K562 (cell line): ENCODE measurements around the gene RNF187. TPM values are rescaled to one million over a fixed set of nuclear protein-coding genes. Genes with fewer than 3 reads are reported as not detected.

Source experiments
- AFF1 ChIP-seq, 2 experiments: fragments of 450-650 bp; IDR thresholded peaks; 2 replicates each; pipeline ENCODE4 v1.6.1; 2018; ENCODE audit warnings: mild to moderate bottlenecking in 2 of 2, low read depth in 1 of 2; ENCODE audit not compliant: partially characterized antibody in 2 of 2
- CEBPZ ChIP-seq: fragments of 150-350 bp; IDR thresholded peaks from 2 replicates; pipeline ENCODE4 v1.6.1; 2014; ENCODE audit warnings: low read depth, mild to moderate bottlenecking, low read length, borderline replicate concordance
- E2F3 ChIP-seq: fragments of 250-450 bp; sonication (Bioruptor Pico); IDR thresholded peaks from 2 replicates; pipeline ENCODE4 v1.4.0; 2020; ENCODE audit warnings: mild to moderate bottlenecking
- NR3C1 ChIP-seq: sonication (generic); formaldehyde crosslinking; IDR thresholded peaks from 2 replicates; pipeline ENCODE4 v1.8.1; 2022; ENCODE audit warnings: missing genetic modification reagents
- NUFIP1 ChIP-seq: fragments of 450-650 bp; IDR thresholded peaks from 2 replicates; pipeline ENCODE4 v1.6.1; 2018; ENCODE audit not compliant: partially characterized antibody
- PHTF2 ChIP-seq: fragments of 250-450 bp; sonication (Bioruptor Pico); IDR thresholded peaks from 2 replicates; pipeline ENCODE4 v1.5.0; 2021; ENCODE audit warnings: mild to moderate bottlenecking
- ZNF274 ChIP-seq: IDR thresholded peaks from 2 replicates; pipeline ENCODE4 v1.6.1; 2011; ENCODE audit warnings: low read depth, mild to moderate bottlenecking, low read length, moderate library complexity, borderline replicate concordance
- ZNF740 ChIP-seq, 3 experiments: fragments of 200-800 bp in 1 of 3; sonication (Bioruptor generic) in 1 of 3; sonication (generic) in 1 of 3; formaldehyde crosslinking in 1 of 3; IDR thresholded peaks; 2 replicates each; pipeline versions ENCODE4 v1.6.1 to v1.8.0; 2016 to 2022; ENCODE audit warnings: mild to moderate bottlenecking in 2 of 3, missing compliant biosample characterization in 2 of 3, missing genetic modification characterization in 2 of 3, missing genetic modification reagents in 1 of 3
- polyA plus RNA-seq, 8 experiments: library from polyadenylated mRNA; depleted of rRNA in 4 of 8; stranded (reverse) in 5 of 8; unstranded in 3 of 8; fragments of >200 nt; fragmentation: Nextera tagmentation in 2 of 8; fragmentation: Illumina TruSeq in 1 of 8; extraction: Ambion mirVana in 2 of 8; extraction: Trizol in 1 of 8; gene quantifications; 2 replicates each; pipeline versions ENCODE4 v1.2.1 to v1.2.3, GENCODE V29; 2011 to 2014; ENCODE audit warnings: inconsistent platforms in 1 of 8, missing spikeins in 1 of 8
- total RNA-seq, 7 experiments: library from RNA; depleted of rRNA in 6 of 7; stranded (reverse); fragments of >200 nt in 6 of 7; fragmentation: Illumina TruSeq in 2 of 7; extraction: Trizol in 2 of 7; gene quantifications; 2 replicates each; pipeline versions ENCODE4 v1.2.1 to v1.2.3, GENCODE V29; 2011 to 2021; ENCODE audit warnings: low replicate concordance in 1 of 7

Gene RNF187
- total and polyA plus RNA-seq, 9 of the 15 experiments (the other 6 are each of a cell fraction or from before 2014, with no cell fraction given): 2.3 to 119 (median 41.9) TPM

- TF ChIP-seq PHTF2 (CRISPR knock-in tag): no peak
- no peak for TF ChIP-seq ZNF274
- no peak for TF ChIP-seq AFF1 (IDR thresholded peaks at IDR 0.05; ENCODE audit: low read depth in 1 of 2, partially characterized antibody in 2 of 2)
- TF ChIP-seq E2F3 (CRISPR knock-in tag): no peak
- TF ChIP-seq NR3C1: no peak
- no peak for TF ChIP-seq CEBPZ
- no peak for TF ChIP-seq ZNF740 (CRISPR knock-in tag; IDR thresholded peaks at IDR 0.05)
- TF ChIP-seq ZNF740 (tag; IDR thresholded peaks at IDR 0.05): no peak; a peak in 1 of 4 replicates
- TF ChIP-seq NUFIP1: no peak
These were observed 27.8 kb upstream of the RNF187 start (continued) for GRCh38 chr1:228459091-228459993.
